ENCODE data around the gene ECSIT.

Gene ECSIT

DNA sequence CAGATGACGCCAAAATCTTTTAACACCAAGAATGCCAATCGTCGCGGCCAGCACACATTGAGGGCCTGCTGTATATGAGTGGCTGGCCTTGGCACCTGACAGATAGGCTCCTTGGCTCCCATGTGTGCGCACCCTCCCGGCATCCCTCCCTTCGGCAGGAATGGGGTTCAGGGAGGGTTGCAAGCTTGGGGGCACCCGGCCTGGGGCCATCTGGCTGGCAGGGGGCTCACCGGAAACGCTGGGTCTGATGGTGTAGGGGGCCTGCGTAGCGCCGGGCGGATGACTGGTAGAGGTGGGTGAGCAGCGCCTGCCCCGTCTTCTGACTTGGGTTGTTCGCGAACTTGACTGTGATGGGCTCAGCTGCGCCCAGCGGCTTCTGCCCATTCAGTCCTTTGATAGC, 71.1 kb downstream of the ECSIT start:
- POLR2A ChIA-PET (ENCODE audit: low non-redundant PET), result no interaction called here
- TF ChIP-seq, protein P1, sequence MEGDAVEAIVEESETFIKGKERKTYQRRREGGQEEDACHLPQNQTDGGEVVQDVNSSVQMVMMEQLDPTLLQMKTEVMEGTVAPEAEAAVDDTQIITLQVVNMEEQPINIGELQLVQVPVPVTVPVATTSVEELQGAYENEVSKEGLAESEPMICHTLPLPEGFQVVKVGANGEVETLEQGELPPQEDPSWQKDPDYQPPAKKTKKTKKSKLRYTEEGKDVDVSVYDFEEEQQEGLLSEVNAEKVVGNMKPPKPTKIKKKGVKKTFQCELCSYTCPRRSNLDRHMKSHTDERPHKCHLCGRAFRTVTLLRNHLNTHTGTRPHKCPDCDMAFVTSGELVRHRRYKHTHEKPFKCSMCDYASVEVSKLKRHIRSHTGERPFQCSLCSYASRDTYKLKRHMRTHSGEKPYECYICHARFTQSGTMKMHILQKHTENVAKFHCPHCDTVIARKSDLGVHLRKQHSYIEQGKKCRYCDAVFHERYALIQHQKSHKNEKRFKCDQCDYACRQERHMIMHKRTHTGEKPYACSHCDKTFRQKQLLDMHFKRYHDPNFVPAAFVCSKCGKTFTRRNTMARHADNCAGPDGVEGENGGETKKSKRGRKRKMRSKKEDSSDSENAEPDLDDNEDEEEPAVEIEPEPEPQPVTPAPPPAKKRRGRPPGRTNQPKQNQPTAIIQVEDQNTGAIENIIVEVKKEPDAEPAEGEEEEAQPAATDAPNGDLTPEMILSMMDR (conservative IDR thresholded peaks at IDR 0.05; ENCODE audit: low read depth), result no peak
- no peak overlapping the region for H3K27ac ChIP-seq
- CTCF ChIA-PET, result no interaction called here
- DNase-seq (ENCODE audit: low spot score), result no peak

DNA sequence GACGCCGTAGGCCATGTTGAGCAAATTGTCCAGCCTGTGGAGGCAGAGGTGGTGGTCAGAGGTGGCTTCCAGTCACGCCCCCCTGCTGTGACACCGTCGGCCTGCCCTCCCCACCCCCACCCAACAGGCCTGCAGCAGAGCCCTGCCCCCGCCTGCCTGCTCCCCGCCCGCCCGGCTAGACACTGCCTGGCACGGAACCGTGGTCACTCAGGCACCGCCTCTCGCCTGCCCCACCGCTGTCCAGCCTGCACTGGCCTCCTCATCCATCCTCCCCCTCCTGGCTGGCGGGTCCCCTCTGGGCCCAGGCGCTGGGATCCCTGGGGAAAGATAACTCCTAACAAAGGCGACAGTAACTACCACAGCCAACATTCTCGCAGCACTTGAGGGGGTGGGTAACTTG, 71.8 kb downstream of the ECSIT start:
- CTCF ChIA-PET, result no interaction called here
- DNase-seq (ENCODE audit: low spot score), result no peak
- TF ChIP-seq, protein P1 (conservative IDR thresholded peaks at IDR 0.05; ENCODE audit: low read depth), result no peak
- POLR2A ChIA-PET (ENCODE audit: low non-redundant PET), result no interaction called here
- no peak overlapping the region for H3K27ac ChIP-seq

DNA sequence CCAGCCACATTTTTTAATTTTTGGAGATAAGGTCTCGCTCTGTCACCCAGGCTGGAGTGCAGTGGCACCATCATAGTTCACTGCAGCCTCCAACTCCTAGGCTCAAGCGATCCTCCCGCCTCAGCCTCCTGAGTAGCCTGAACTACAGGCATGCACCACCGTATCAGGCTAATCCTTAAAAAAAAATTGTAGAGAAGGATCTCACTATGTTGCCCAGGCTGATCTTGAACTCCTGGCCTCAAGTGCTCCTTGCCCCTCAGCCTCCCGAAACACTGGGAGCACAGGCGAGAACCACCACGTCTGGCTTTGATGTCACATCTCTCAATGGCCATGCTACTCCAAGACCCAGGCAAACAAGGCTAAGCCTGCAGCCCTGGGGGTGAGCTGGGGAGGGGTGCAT, 72.3 kb downstream of the ECSIT start:
- POLR2A ChIA-PET (ENCODE audit: low non-redundant PET), result no interaction called here
- DNase-seq (ENCODE audit: low spot score), result no peak
- TF ChIP-seq, protein P1 (conservative IDR thresholded peaks at IDR 0.05; ENCODE audit: low read depth), result no peak
- CTCF ChIA-PET, result no interaction called here
- H3K27ac ChIP-seq, result no peak overlapping the region; the same call in 1 of the 2 replicates

All from RWPE1 (cell line).